ENCODE measurements around the gene CATSPERZ.

The CATSPERZ gene

GRCh38 chr11:64288353-64288750 is 11.8 kb upstream of the CATSPERZ start:
- no peaks in the 10 kb centered on the region for H3K36me3 ChIP-seq (ENCODE audit: insufficient read depth, low read length)
- no peak overlapping the region for H2AFZ ChIP-seq (ENCODE audit: low read length)
- no peaks in the 10 kb centered on the region for H3K9me2 ChIP-seq (replicated peaks; ENCODE audit: low read depth, low read length)
- no peaks in the 10 kb centered on the region for H3K9me3 ChIP-seq (ENCODE audit: insufficient read depth, low read depth, low read length)
- H3K4me2 ChIP-seq (ENCODE audit: low read depth, low read length, poor library complexity, severe bottlenecking): no peak overlapping the region
- H3K79me2 ChIP-seq (ENCODE audit: insufficient read depth, low read length): peaks cover 8% of the 10 kb centered on the region; the same call in 1 of the 2 replicates
- no peak overlapping the region for H3K4me3 ChIP-seq (ENCODE audit: low read length, poor library complexity, severe bottlenecking)
- no peaks in the 10 kb centered on the region for H3K27me3 ChIP-seq (ENCODE audit: insufficient read depth, low read length, poor library complexity, severe bottlenecking)
- H3F3A ChIP-seq (ENCODE audit: low read depth): no peaks in the 10 kb centered on the region
- H3K4me1 ChIP-seq (ENCODE audit: insufficient read depth, low read length, poor library complexity, severe bottlenecking): peaks cover 8% of the 10 kb centered on the region
- no peak for TF ChIP-seq EZH2phosphoT487 (IDR thresholded peaks at IDR 0.05; ENCODE audit: borderline replicate concordance)
- TF ChIP-seq CTCF (conservative IDR thresholded peaks at IDR 0.05; ENCODE audit: low read length): no peak
- H4K20me1 ChIP-seq (ENCODE audit: insufficient read depth, low read length, poor library complexity, severe bottlenecking): no peaks in the 10 kb centered on the region
- no peak overlapping the region for H3K9ac ChIP-seq (ENCODE audit: low read depth, low read length, poor library complexity, severe bottlenecking)

GRCh38 chr11:64289002-64289564 is 11.1 kb upstream of the CATSPERZ start:
- Histone ChIP-seq H3K36me3 (ENCODE audit: insufficient read depth, low read length) (no peaks in the 10 kb centered on the region), H3K9ac (ENCODE audit: low read depth, low read length, poor library complexity, severe bottlenecking) (no peak overlapping the region), H3K4me2 (ENCODE audit: low read depth, low read length, poor library complexity, severe bottlenecking) (no peak overlapping the region), H2AFZ (ENCODE audit: low read length) (no peak overlapping the region), H3F3A (ENCODE audit: low read depth) (no peaks in the 10 kb centered on the region), H4K20me1 (ENCODE audit: insufficient read depth, low read length, poor library complexity, severe bottlenecking) (no peaks in the 10 kb centered on the region), H3K27me3 (ENCODE audit: insufficient read depth, low read length, poor library complexity, severe bottlenecking) (no peaks in the 10 kb centered on the region), H3K9me3 (ENCODE audit: insufficient read depth, low read depth, low read length) (no peaks in the 10 kb centered on the region), H3K4me3 (ENCODE audit: low read length, poor library complexity, severe bottlenecking) (no peak overlapping the region), H3K9me2 (replicated peaks; ENCODE audit: low read depth, low read length) (no peaks in the 10 kb centered on the region), H3K79me2 (ENCODE audit: insufficient read depth, low read length) (peaks cover 5% of the 10 kb centered on the region; the same call in 1 of the 2 replicates), H3K4me1 (ENCODE audit: insufficient read depth, low read length, poor library complexity, severe bottlenecking) (peaks cover 4% of the 10 kb centered on the region)
- TF ChIP-seq EZH2phosphoT487 (IDR thresholded peaks at IDR 0.05; ENCODE audit: borderline replicate concordance): no peak
- no peak for TF ChIP-seq CTCF (conservative IDR thresholded peaks at IDR 0.05; ENCODE audit: low read length)

- Histone ChIP-seq H4K20me1 (ENCODE audit: insufficient read depth, low read length, poor library complexity, severe bottlenecking) (no peaks in the 10 kb centered on the region), H3K79me2 (ENCODE audit: insufficient read depth, low read length) (peaks cover 5% of the 10 kb centered on the region; the same call in 1 of the 2 replicates), H3K36me3 (ENCODE audit: insufficient read depth, low read length) (no peaks in the 10 kb centered on the region), H3K4me1 (ENCODE audit: insufficient read depth, low read length, poor library complexity, severe bottlenecking) (peaks cover 3% of the 10 kb centered on the region), H2AFZ (ENCODE audit: low read length) (no peak overlapping the region), H3K9ac (ENCODE audit: low read depth, low read length, poor library complexity, severe bottlenecking) (no peak overlapping the region), H3K27me3 (ENCODE audit: insufficient read depth, low read length, poor library complexity, severe bottlenecking) (no peaks in the 10 kb centered on the region), H3K4me2 (ENCODE audit: low read depth, low read length, poor library complexity, severe bottlenecking) (no peak overlapping the region), H3K4me3 (ENCODE audit: low read length, poor library complexity, severe bottlenecking) (no peak overlapping the region), H3K9me2 (replicated peaks; ENCODE audit: low read depth, low read length) (no peaks in the 10 kb centered on the region), H3K9me3 (ENCODE audit: insufficient read depth, low read depth, low read length) (no peaks in the 10 kb centered on the region), H3F3A (ENCODE audit: low read depth) (no peaks in the 10 kb centered on the region)
- no peak for TF ChIP-seq EZH2phosphoT487 (IDR thresholded peaks at IDR 0.05; ENCODE audit: borderline replicate concordance)
- TF ChIP-seq CTCF (conservative IDR thresholded peaks at IDR 0.05; ENCODE audit: low read length): no peak
Observed at GRCh38 chr11:64290352-64291261, 9.6 kb upstream of the CATSPERZ start.
